C4-2B (cell line): ENCODE results near the gene TNFRSF21.

Experiments
- CTCF ChIP-seq: fragments of 450-650 bp; conservative IDR thresholded peaks from 2 replicates; pipeline ENCODE4 v1.5.1; 2017; ENCODE audit warnings: mild to moderate bottlenecking
- ZFX ChIP-seq: fragments of 450-650 bp; IDR thresholded peaks from 2 replicates; pipeline ENCODE4 v1.6.1; 2017

DNA sequence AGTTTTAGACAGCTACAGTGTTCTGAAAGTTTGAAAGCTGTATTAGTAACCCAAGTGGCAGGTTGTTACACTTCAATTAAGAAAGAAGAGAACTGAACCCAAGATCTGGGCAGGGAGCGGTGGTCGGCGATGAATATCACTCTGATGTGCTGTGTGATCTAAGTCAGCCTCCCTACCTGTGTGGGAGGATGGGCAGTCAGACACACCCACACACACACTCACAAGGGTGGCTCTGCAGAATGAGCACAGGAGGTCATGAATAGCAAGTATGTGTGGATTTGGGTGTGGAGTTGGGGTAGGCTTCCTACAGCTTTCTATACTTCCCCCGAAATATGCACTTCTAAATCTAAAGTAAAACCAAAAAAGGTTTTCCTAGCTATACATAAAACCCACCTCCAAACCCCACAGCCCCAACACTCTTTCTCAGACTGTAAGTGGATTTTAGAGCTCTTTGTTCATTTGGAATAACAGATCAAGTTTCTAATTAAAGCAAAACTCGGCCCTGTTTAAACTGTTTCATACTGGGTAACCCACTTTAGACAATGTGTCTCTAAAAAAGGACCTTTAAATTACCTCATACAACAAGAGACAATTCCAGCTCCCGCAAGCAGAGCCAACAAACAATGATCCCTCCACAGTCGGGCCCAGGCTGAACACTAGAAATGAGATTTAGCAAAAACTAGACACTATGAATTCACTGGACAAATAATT is 19.4 kb downstream of the TNFRSF21 start:
- TF ChIP-seq CTCF (no peak), ZFX (no peak)
